Activated naive CD8-positive, alpha-beta T cell treated with anti-CD3 and anti-CD28 coated beads, Interleukin-2, amount 50 U/mL, for 24 hours (primary cell): ENCODE measurements around the gene CDHR2.

Source experiments
- ATAC-seq: fragments of 150-1000 bp; cut with Tn5 transposase; one replicate; pipeline ENCODE4 v1.10.0; 2021
- DNase-seq: peaks from one replicate; pipeline ENCODE4 v3.0.0; 2021
- H3K27ac Mint-ChIP-seq: one replicate; pipeline ENCODE4 v1.8.0; 2021; ENCODE audit warnings: mild to moderate bottlenecking, mixed read lengths
- H3K27me3 Mint-ChIP-seq: one replicate; pipeline ENCODE4 v1.8.0; 2021; ENCODE audit warnings: mixed read lengths
- H3K36me3 Mint-ChIP-seq: one replicate; pipeline ENCODE4 v1.8.0; 2021; ENCODE audit warnings: low read depth, mixed read lengths
- H3K4me1 Mint-ChIP-seq: one replicate; pipeline ENCODE4 v1.8.0; 2021; ENCODE audit warnings: mixed read lengths
- H3K4me3 Mint-ChIP-seq: one replicate; pipeline ENCODE4 v1.8.0; 2021; ENCODE audit warnings: mild to moderate bottlenecking, moderate library complexity, mixed read lengths
- H3K9me3 Mint-ChIP-seq: one replicate; pipeline ENCODE4 v1.8.0; 2021; ENCODE audit warnings: mixed read lengths

The CDHR2 gene

GRCh38 chr5:176614805-176615478 is 65.8 kb downstream of the CDHR2 start:
- H3K36me3 Mint-ChIP-seq, result no peaks in the 10 kb centered on the region
- peaks cover 19% of the 10 kb centered on the region for H3K4me1 Mint-ChIP-seq
- DNase-seq (no peak), ATAC-seq (no peak)
- H3K27ac Mint-ChIP-seq, result no peak overlapping the region
- no peak overlapping the region for H3K4me3 Mint-ChIP-seq
- H3K27me3 Mint-ChIP-seq, result peaks cover 74% of the 10 kb centered on the region
- no peaks in the 10 kb centered on the region for H3K9me3 Mint-ChIP-seq

GRCh38 chr5:176616511-176616910 is 67.4 kb downstream of the CDHR2 start:
- H3K27ac Mint-ChIP-seq, result no peak overlapping the region
- no peak for DNase-seq
- H3K36me3 Mint-ChIP-seq, result no peaks in the 10 kb centered on the region
- H3K9me3 Mint-ChIP-seq, result no peaks in the 10 kb centered on the region
- H3K4me3 Mint-ChIP-seq, result no peak overlapping the region
- no peak for ATAC-seq
- peaks cover 81% of the 10 kb centered on the region for H3K27me3 Mint-ChIP-seq
- H3K4me1 Mint-ChIP-seq, result peaks cover 19% of the 10 kb centered on the region

- Mint-ChIP-seq H3K4me1 (peaks cover 17% of the 10 kb centered on the region), H3K9me3 (no peaks in the 10 kb centered on the region), H3K4me3 (no peak overlapping the region), H3K27me3 (peaks cover 71% of the 10 kb centered on the region), H3K27ac (no peak overlapping the region), H3K36me3 (no peaks in the 10 kb centered on the region)
- ATAC-seq (no peak), DNase-seq (no peak)
Measured at GRCh38 chr5:176618783-176619182, 69.6 kb downstream of the CDHR2 start.

GRCh38 chr5:176619203-176619568 is 70.0 kb downstream of the CDHR2 start:
- Mint-ChIP-seq H3K27me3 (peaks cover 70% of the 10 kb centered on the region), H3K27ac (no peak overlapping the region), H3K9me3 (no peaks in the 10 kb centered on the region), H3K36me3 (no peaks in the 10 kb centered on the region), H3K4me1 (peaks cover 17% of the 10 kb centered on the region), H3K4me3 (no peak overlapping the region)
- ATAC-seq, result peak; percentile 96
- peak; percentile 86 for DNase-seq

GRCh38 chr5:176619569-176620332 is 70.6 kb downstream of the CDHR2 start:
- H3K4me3 Mint-ChIP-seq, result no peak overlapping the region
- H3K36me3 Mint-ChIP-seq, result no peaks in the 10 kb centered on the region
- H3K4me1 Mint-ChIP-seq, result peaks cover 17% of the 10 kb centered on the region

GRCh38 chr5:176620333-176620981 is 71.3 kb downstream of the CDHR2 start:
- H3K36me3 Mint-ChIP-seq, result no peaks in the 10 kb centered on the region
- H3K27me3 Mint-ChIP-seq, result peaks cover 73% of the 10 kb centered on the region
- no peaks in the 10 kb centered on the region for H3K9me3 Mint-ChIP-seq
- no peak overlapping the region for H3K27ac Mint-ChIP-seq
- ATAC-seq (no peak), DNase-seq (no peak)
- H3K4me3 Mint-ChIP-seq, result peak overlapping the region; percentile 60
- peaks cover 17% of the 10 kb centered on the region for H3K4me1 Mint-ChIP-seq

More at GRCh38 chr5:176619569-176620332, 70.6 kb downstream of the CDHR2 start:
- DNase-seq, result no peak
- peaks cover 76% of the 10 kb centered on the region for H3K27me3 Mint-ChIP-seq
- no peak overlapping the region for H3K27ac Mint-ChIP-seq
- ATAC-seq, result no peak
- H3K9me3 Mint-ChIP-seq, result no peaks in the 10 kb centered on the region

GRCh38 chr5:176621661-176622079 is 72.5 kb downstream of the CDHR2 start:
- Mint-ChIP-seq H3K9me3 (no peaks in the 10 kb centered on the region), H3K4me3 (no peak overlapping the region), H3K36me3 (no peaks in the 10 kb centered on the region), H3K27me3 (peaks cover 69% of the 10 kb centered on the region), H3K4me1 (peaks cover 17% of the 10 kb centered on the region), H3K27ac (no peak overlapping the region)
- DNase-seq (no peak), ATAC-seq (no peak)

GRCh38 chr5:176624142-176624541 is 75.0 kb downstream of the CDHR2 start:
- no peaks in the 10 kb centered on the region for H3K36me3 Mint-ChIP-seq
- DNase-seq (no peak), ATAC-seq (no peak)
- no peaks in the 10 kb centered on the region for H3K9me3 Mint-ChIP-seq
- H3K4me3 Mint-ChIP-seq, result no peak overlapping the region
- H3K27me3 Mint-ChIP-seq, result peaks cover 68% of the 10 kb centered on the region
- H3K4me1 Mint-ChIP-seq, result peaks cover 17% of the 10 kb centered on the region
- no peak overlapping the region for H3K27ac Mint-ChIP-seq

- Mint-ChIP-seq H3K4me1 (peaks cover 14% of the 10 kb centered on the region), H3K27me3 (peaks cover 68% of the 10 kb centered on the region), H3K4me3 (no peak overlapping the region), H3K9me3 (no peaks in the 10 kb centered on the region), H3K27ac (no peak overlapping the region), H3K36me3 (no peaks in the 10 kb centered on the region)
- no peak for ATAC-seq
- no peak for DNase-seq
Measured at GRCh38 chr5:176624938-176625337, 75.8 kb downstream of the CDHR2 start.

- H3K4me3 Mint-ChIP-seq, result no peak overlapping the region
- ATAC-seq (no peak), DNase-seq (no peak)
- peaks cover 65% of the 10 kb centered on the region for H3K27me3 Mint-ChIP-seq
- peaks cover 10% of the 10 kb centered on the region for H3K4me1 Mint-ChIP-seq
- H3K36me3 Mint-ChIP-seq, result no peaks in the 10 kb centered on the region
- no peak overlapping the region for H3K27ac Mint-ChIP-seq
- no peaks in the 10 kb centered on the region for H3K9me3 Mint-ChIP-seq
Measured at GRCh38 chr5:176625512-176625911, 76.4 kb downstream of the CDHR2 start.

- Mint-ChIP-seq H3K4me3 (no peak overlapping the region), H3K27ac (no peak overlapping the region), H3K36me3 (no peaks in the 10 kb centered on the region), H3K9me3 (no peaks in the 10 kb centered on the region), H3K4me1 (peaks cover 14% of the 10 kb centered on the region), H3K27me3 (peaks cover 66% of the 10 kb centered on the region)
- ATAC-seq, result no peak
- DNase-seq, result no peak
Measured at GRCh38 chr5:176625966-176626875, 77.1 kb downstream of the CDHR2 start.

- Mint-ChIP-seq H3K27ac (no peak overlapping the region), H3K4me1 (peaks cover 14% of the 10 kb centered on the region), H3K27me3 (peaks cover 70% of the 10 kb centered on the region), H3K36me3 (no peaks in the 10 kb centered on the region), H3K4me3 (no peak overlapping the region), H3K9me3 (no peaks in the 10 kb centered on the region)
- ATAC-seq (no peak), DNase-seq (no peak)
Measured at GRCh38 chr5:176626876-176627236, 77.7 kb downstream of the CDHR2 start.

GRCh38 chr5:176627582-176627981 is 78.4 kb downstream of the CDHR2 start:
- no peaks in the 10 kb centered on the region for H3K9me3 Mint-ChIP-seq
- peaks cover 72% of the 10 kb centered on the region for H3K27me3 Mint-ChIP-seq
- ATAC-seq, result no peak
- DNase-seq, result no peak
- H3K27ac Mint-ChIP-seq, result no peak overlapping the region
- H3K4me3 Mint-ChIP-seq, result no peak overlapping the region
- H3K4me1 Mint-ChIP-seq, result peaks cover 14% of the 10 kb centered on the region
- no peaks in the 10 kb centered on the region for H3K36me3 Mint-ChIP-seq
